Cardiac ventricle fibroblast (primary cell): ENCODE data around the gene KRTAP7-1. TPM values are rescaled to one million over a fixed set of nuclear protein-coding genes. Genes with fewer than 3 reads are reported as not detected.

Source experiments
- total RNA-seq: library from RNA; depleted of rRNA; stranded (reverse); fragments of >200 nt; gene quantifications from 2 replicates; pipeline ENCODE4 v1.2.3, GENCODE V29; 2015

Gene KRTAP7-1, protein sequence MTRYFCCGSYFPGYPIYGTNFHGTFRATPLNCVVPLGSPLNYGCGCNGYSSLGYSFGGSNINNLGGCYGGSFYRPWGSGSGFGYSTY
- not detected in 2 replicates for total RNA-seq

DNA sequence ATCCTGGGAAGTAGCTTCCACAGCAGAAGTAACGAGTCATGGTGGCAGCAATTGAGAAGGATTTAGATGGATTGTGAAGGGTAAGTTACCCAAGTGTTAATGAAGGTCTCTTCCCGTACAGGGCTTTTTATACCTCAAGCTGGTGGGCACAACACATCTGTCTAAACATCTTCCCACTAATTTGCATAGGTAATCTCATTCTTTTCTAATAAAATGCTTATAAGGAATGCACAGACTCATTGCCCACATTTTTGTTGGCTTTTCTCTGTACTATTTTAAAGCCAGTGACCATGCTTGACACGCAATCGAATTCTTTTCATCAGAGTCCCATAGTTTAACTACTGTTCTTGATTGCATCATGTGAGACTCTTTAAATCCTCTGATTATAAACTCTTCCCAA lies at the start of gene KRTAP7-1:
Gene KRTAP7-1 (minus strand): TSS at position 101 of the 400 bp plus-strand sequence. CDS start 61 bp downstream, at position 40.

GRCh38 chr21:30813174-30813573 lies 16.4 kb downstream of the KRTAP7-1 start, which contains the start of gene KRTAP8-1:
KRTAP8-1 (minus strand) TSS chr21:30813274; CDS start chr21:30813220, 54 bp downstream.

Other genes with a start within 250 kb of the KRTAP7-1 start
- not detected in 2 replicates for gene KRTAP22-2, start 239.4 kb downstream of the KRTAP7-1 start, total RNA-seq
- gene KRTAP6-3, start 237.3 kb downstream of the KRTAP7-1 start, total RNA-seq, result not detected in 2 replicates
- not detected in 2 replicates for gene KRTAP6-2, start 230.9 kb downstream of the KRTAP7-1 start, total RNA-seq
- gene KRTAP22-1, start 228.7 kb downstream of the KRTAP7-1 start, total RNA-seq, result not detected in 2 replicates
- not detected in 2 replicates for gene KRTAP6-1, start 215.8 kb downstream of the KRTAP7-1 start, total RNA-seq
- gene KRTAP20-1, start 213.3 kb downstream of the KRTAP7-1 start, total RNA-seq, result not detected in 2 replicates
- gene KRTAP20-4, start 209.1 kb downstream of the KRTAP7-1 start, total RNA-seq, result not detected in 2 replicates
- not detected in 2 replicates for gene KRTAP20-2, start 194.6 kb downstream of the KRTAP7-1 start, total RNA-seq
- not detected in 2 replicates for gene KRTAP20-3, start 186.9 kb downstream of the KRTAP7-1 start, total RNA-seq
- gene KRTAP21-3, start 111.0 kb downstream of the KRTAP7-1 start, total RNA-seq, result not detected in 2 replicates
- gene KRTAP21-2, start 82.5 kb downstream of the KRTAP7-1 start, total RNA-seq, result not detected in 2 replicates
- gene KRTAP21-1, start 74.3 kb downstream of the KRTAP7-1 start, total RNA-seq, result not detected in 2 replicates
- not detected in 2 replicates for gene KRTAP8-1, start 16.5 kb downstream of the KRTAP7-1 start, total RNA-seq
- gene KRTAP11-1, start 51.8 kb upstream of the KRTAP7-1 start, total RNA-seq, result not detected in 2 replicates
- not detected in 2 replicates for gene KRTAP19-8, start 208.7 kb upstream of the KRTAP7-1 start, total RNA-seq